Measurements from ENCODE around the gene NT5C2.
"Not testable (repeated sequence)": the region's sequence is repeated elsewhere in the genome, so short reads cannot be mapped to it uniquely, and the experiment has no call there.

The NT5C2 gene

DNA sequence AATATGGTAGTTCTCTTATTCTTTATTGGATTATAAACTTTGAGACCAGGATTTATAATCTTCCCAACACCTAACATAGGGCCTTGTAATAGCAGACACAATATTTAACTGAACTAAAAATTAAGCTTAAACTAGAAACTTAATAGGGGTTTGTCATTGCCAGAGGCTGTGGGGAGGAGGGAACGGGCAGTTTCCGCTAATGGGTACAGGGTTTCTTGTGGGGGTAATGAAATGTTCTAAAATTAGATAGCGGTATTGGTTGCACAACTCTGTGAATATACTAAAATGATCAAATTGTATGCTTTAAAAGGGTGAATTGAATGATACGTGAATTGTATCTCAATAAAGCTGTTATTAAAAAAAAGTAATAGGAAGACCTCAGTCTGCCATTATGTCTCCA, 45.4 kb downstream of the NT5C2 start:
- Histone ChIP-seq H3K36me3 (ENCODE audit: control insufficient read depth, insufficient read depth, low read length) (no peaks in the 10 kb centered on the region), H3K9me3 (ENCODE audit: control insufficient read depth, low read length) (no peaks in the 10 kb centered on the region), H3K27ac (ENCODE audit: insufficient read depth, low read depth, low read length, poor library complexity, severe bottlenecking) (no peak overlapping the region), H3K4me1 (ENCODE audit: control insufficient read depth, insufficient read depth, low read length) (peaks cover 7% of the 10 kb centered on the region), H3K27me3 (ENCODE audit: control insufficient read depth, insufficient read depth, low read length, poor library complexity, severe bottlenecking) (no peaks in the 10 kb centered on the region), H3K4me3 (ENCODE audit: insufficient read depth, low read depth, low read length) (no peak overlapping the region)
- WGBS, 2 experiments = 96 to 97% methylated on average over 4 of the region's 4 CpGs

DNA sequence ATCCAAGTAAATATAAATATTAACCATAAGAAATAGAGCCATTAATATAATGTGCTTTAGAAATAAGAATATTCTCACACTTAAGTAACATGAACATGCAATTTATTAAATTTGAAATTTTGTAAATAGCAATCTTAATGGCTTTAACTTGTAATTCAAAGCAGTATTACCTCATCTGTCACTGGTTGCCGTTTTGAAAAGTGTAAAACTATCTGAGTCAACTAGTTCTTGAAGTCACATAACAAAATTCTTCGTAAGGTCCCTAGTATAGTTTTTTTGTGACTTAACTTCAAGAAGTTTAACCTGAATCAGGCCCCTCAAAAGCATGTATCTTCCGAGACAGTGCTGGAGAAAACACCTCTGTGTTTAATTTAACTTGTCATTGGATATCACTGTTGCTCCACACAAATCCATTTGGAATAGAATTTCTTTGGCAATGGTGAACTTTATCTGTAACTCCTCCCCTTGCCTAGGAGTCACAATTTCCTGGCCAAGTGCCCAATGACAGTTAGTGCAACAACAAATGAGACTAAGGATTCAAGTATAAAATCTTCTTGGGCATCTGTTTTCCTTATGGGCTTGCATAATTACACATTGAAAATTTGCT, 47.1 kb downstream of the NT5C2 start:
- no peaks in the 10 kb centered on the region for H3K27me3 ChIP-seq (ENCODE audit: control insufficient read depth, insufficient read depth, low read length, poor library complexity, severe bottlenecking)
- H3K4me1 ChIP-seq (ENCODE audit: control insufficient read depth, insufficient read depth, low read length) = peaks cover 5% of the 10 kb centered on the region
- H3K27ac ChIP-seq (ENCODE audit: insufficient read depth, low read depth, low read length, poor library complexity, severe bottlenecking) = no peak overlapping the region
- WGBS, 2 experiments = 89 to 100% methylated on average over 3 of the region's 3 CpGs
- no peaks in the 10 kb centered on the region for H3K9me3 ChIP-seq (ENCODE audit: control insufficient read depth, low read length)
- no peak overlapping the region for H3K4me3 ChIP-seq (ENCODE audit: insufficient read depth, low read depth, low read length)
- H3K36me3 ChIP-seq (ENCODE audit: control insufficient read depth, insufficient read depth, low read length) = no peaks in the 10 kb centered on the region

DNA sequence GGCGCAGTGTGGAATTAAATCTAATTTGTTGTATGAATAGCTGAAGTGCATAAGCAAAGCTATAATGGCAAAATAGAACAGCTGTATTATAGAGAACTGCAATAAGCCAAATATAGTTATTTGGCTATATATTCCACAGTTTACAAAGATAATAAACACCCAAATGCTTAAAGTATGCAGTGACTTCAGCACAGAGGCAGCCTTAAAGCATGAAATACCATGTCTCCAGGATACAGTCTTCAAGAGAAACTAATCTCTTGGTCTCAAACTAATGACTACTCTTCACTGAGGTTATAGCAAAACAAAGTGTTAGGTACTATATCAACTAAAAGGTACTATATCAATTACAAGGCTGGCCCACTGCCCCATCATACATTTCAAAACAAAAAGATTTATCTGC, 48.0 kb downstream of the NT5C2 start:
- no peak overlapping the region for H3K27ac ChIP-seq (ENCODE audit: insufficient read depth, low read depth, low read length, poor library complexity, severe bottlenecking)
- no peaks in the 10 kb centered on the region for H3K9me3 ChIP-seq (ENCODE audit: control insufficient read depth, low read length)
- no peak overlapping the region for H3K4me3 ChIP-seq (ENCODE audit: insufficient read depth, low read depth, low read length)
- whole genome bisulfite sequencing, 2 experiments = 100% methylated on average over 1 of the region's 1 CpG; no CpG with 5 or more reads in 1 of the 2 experiments
- H3K4me1 ChIP-seq (ENCODE audit: control insufficient read depth, insufficient read depth, low read length) = peaks cover 5% of the 10 kb centered on the region
- H3K27me3 ChIP-seq (ENCODE audit: control insufficient read depth, insufficient read depth, low read length, poor library complexity, severe bottlenecking) = no peaks in the 10 kb centered on the region
- no peaks in the 10 kb centered on the region for H3K36me3 ChIP-seq (ENCODE audit: control insufficient read depth, insufficient read depth, low read length)

DNA sequence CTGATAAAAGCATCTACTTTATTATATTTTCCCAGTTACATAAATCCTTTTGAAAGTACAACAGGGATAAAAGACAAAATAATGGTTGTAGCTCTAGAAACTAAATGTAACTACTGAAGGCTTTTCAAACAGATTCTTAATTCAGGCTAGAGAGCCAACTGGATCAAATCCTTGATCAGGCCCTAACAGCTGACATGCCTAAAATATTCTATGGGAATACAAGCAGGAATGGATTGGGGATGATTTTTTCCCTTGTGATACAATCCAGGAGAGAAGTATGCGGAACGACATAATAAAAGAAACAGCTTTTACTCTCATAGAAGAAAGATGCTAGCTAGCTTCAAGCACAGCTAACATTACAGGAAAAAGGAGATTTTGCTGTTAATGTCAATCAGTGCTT, 49.0 kb downstream of the NT5C2 start:
- H3K27me3 ChIP-seq (ENCODE audit: control insufficient read depth, insufficient read depth, low read length, poor library complexity, severe bottlenecking) = no peaks in the 10 kb centered on the region
- H3K36me3 ChIP-seq (ENCODE audit: control insufficient read depth, insufficient read depth, low read length) = no peaks in the 10 kb centered on the region
- no peak overlapping the region for H3K4me3 ChIP-seq (ENCODE audit: insufficient read depth, low read depth, low read length)
- no peaks in the 10 kb centered on the region for H3K9me3 ChIP-seq (ENCODE audit: control insufficient read depth, low read length)
- H3K27ac ChIP-seq (ENCODE audit: insufficient read depth, low read depth, low read length, poor library complexity, severe bottlenecking) = no peak overlapping the region
- peaks cover 5% of the 10 kb centered on the region for H3K4me1 ChIP-seq (ENCODE audit: control insufficient read depth, insufficient read depth, low read length)
- WGBS, 2 experiments = 93 to 100% methylated on average over 2 of the region's 2 CpGs

DNA sequence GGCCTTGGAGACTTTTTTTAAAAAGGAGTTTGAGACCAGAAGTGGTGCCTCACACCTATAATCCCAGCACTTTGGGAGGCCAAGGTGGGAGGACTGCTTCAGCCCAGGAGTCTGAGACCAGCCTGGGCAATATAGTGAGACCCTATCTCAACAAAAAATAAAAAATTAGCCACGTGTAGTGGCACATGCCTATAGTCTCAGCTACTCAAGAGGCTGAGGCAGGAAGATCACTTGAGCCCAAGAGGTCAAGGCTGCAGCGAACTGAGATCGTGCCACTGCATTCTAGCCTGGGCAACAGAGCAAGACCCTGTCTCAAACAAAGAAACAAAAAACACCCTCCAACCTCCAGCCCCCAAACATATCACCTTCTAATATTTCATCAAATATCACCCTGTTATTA, 49.4 kb downstream of the NT5C2 start:
- not testable (repeated sequence) for H3K9me3 ChIP-seq (ENCODE audit: control insufficient read depth, low read length); H3K36me3 ChIP-seq (ENCODE audit: control insufficient read depth, insufficient read depth, low read length); H3K4me3 ChIP-seq (ENCODE audit: insufficient read depth, low read depth, low read length); H3K4me1 ChIP-seq (ENCODE audit: control insufficient read depth, insufficient read depth, low read length); H3K27me3 ChIP-seq (ENCODE audit: control insufficient read depth, insufficient read depth, low read length, poor library complexity, severe bottlenecking); H3K27ac ChIP-seq (ENCODE audit: insufficient read depth, low read depth, low read length, poor library complexity, severe bottlenecking)
- whole genome bisulfite sequencing, 2 experiments = 93 to 94% methylated on average over 3 of the region's 3 CpGs

DNA sequence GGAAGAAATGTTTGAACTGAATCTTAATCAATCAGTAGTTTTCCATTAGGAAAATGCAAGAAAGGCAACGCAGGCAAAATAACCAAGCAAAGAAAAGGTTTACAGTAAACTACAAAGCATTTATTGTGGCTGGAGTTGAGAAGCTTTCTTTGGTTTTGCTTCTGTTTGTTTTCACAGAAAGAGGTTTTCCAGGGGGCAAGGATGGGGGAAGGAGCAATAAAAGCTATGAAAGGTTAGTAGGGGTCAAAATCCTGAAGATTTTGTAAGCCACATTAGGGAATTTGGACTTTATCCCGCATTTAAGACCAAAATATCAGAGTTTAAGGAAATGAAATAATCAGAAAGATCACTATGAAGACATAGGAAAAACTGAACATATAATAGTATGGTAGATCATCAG, 51.1 kb downstream of the NT5C2 start:
- H3K36me3 ChIP-seq (ENCODE audit: control insufficient read depth, insufficient read depth, low read length) = no peaks in the 10 kb centered on the region
- 73 to 81% methylated on average over 2 of the region's 2 CpGs for WGBS, 2 experiments
- H3K27ac ChIP-seq (ENCODE audit: insufficient read depth, low read depth, low read length, poor library complexity, severe bottlenecking) = no peak overlapping the region
- peaks cover 5% of the 10 kb centered on the region for H3K4me1 ChIP-seq (ENCODE audit: control insufficient read depth, insufficient read depth, low read length)
- no peaks in the 10 kb centered on the region for H3K9me3 ChIP-seq (ENCODE audit: control insufficient read depth, low read length)
- H3K4me3 ChIP-seq (ENCODE audit: insufficient read depth, low read depth, low read length) = no peak overlapping the region
- H3K27me3 ChIP-seq (ENCODE audit: control insufficient read depth, insufficient read depth, low read length, poor library complexity, severe bottlenecking) = no peaks in the 10 kb centered on the region

DNA sequence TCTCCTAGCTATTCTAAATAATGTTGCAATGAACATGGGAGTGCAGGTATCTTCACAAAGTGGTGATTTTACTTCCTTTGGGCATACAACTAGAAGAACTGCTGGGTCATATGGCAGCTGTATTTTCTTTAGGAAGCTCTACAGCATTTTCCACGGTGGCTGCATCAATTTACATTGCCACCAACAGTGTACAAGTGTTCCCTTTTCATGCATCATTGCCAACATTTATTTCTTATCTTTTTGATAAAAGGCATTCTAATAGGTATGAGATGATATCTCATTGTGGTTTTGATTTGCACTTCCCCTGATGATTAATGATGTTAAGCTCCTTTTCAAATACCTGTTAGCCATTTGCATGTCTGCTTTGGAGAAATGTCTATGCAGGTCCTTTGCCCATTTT, 52.6 kb downstream of the NT5C2 start:
- Histone ChIP-seq H3K4me1 (ENCODE audit: control insufficient read depth, insufficient read depth, low read length) (no peaks in the 10 kb centered on the region), H3K4me3 (ENCODE audit: insufficient read depth, low read depth, low read length) (no peak overlapping the region), H3K27me3 (ENCODE audit: control insufficient read depth, insufficient read depth, low read length, poor library complexity, severe bottlenecking) (no peaks in the 10 kb centered on the region), H3K27ac (ENCODE audit: insufficient read depth, low read depth, low read length, poor library complexity, severe bottlenecking) (no peak overlapping the region), H3K9me3 (ENCODE audit: control insufficient read depth, low read length) (no peaks in the 10 kb centered on the region), H3K36me3 (ENCODE audit: control insufficient read depth, insufficient read depth, low read length) (no peaks in the 10 kb centered on the region)
- WGBS, 2 experiments = 88 to 94% methylated on average over 1 of the region's 1 CpG

DNA sequence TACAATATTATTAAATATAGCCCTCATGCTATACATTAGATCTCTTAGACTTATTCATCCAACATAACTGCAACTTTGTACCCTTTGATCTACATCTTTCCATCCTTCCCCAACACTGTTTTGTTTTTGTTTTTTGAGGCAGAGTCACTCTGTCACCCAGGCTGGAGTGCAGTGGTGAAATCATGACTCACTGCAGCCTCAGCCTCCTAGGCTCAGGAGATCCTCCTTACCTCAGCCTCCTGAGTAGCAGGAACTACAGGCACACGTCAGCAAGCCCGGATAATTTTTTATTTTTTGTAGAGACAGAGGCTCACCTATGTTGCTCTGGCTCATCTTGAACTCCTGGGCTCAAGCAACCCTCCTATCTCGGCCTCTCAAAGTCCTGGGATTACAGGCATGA, 53.3 kb downstream of the NT5C2 start:
- H3K4me1 ChIP-seq (ENCODE audit: control insufficient read depth, insufficient read depth, low read length) = no peaks in the 10 kb centered on the region
- H3K27ac ChIP-seq (ENCODE audit: insufficient read depth, low read depth, low read length, poor library complexity, severe bottlenecking) = no peak overlapping the region
- WGBS, 2 experiments = 94 to 95% methylated on average over 3 of the region's 3 CpGs
- H3K27me3 ChIP-seq (ENCODE audit: control insufficient read depth, insufficient read depth, low read length, poor library complexity, severe bottlenecking) = no peaks in the 10 kb centered on the region
- H3K9me3 ChIP-seq (ENCODE audit: control insufficient read depth, low read length) = no peaks in the 10 kb centered on the region
- no peak overlapping the region for H3K4me3 ChIP-seq (ENCODE audit: insufficient read depth, low read depth, low read length)
- no peaks in the 10 kb centered on the region for H3K36me3 ChIP-seq (ENCODE audit: control insufficient read depth, insufficient read depth, low read length)

DNA sequence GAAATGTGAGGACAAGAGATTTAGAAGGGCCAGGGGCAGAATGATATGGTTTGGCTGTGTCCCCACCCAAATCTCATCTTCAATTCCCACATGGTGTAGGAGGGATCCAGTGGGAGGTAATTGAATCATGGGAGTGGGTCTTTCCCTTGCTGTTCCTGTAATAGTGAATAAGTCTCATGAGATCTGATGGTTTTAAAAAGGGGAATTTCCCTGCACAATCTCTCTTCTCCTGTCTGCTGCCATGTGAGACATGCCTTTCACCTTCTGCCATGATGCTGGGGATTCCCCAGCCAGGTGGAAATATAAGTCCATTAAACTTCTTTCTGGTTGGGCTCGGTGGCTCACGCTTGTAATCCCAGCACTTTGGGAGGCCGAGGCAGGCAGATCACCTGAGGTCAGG, 57.9 kb downstream of the NT5C2 start:
- WGBS, 2 experiments = 81 to 82% methylated on average over 3 of the region's 3 CpGs
- not testable (repeated sequence) for H3K36me3 ChIP-seq (ENCODE audit: control insufficient read depth, insufficient read depth, low read length); H3K27ac ChIP-seq (ENCODE audit: insufficient read depth, low read depth, low read length, poor library complexity, severe bottlenecking); H3K27me3 ChIP-seq (ENCODE audit: control insufficient read depth, insufficient read depth, low read length, poor library complexity, severe bottlenecking); H3K9me3 ChIP-seq (ENCODE audit: control insufficient read depth, low read length); H3K4me3 ChIP-seq (ENCODE audit: insufficient read depth, low read depth, low read length); H3K4me1 ChIP-seq (ENCODE audit: control insufficient read depth, insufficient read depth, low read length)

DNA sequence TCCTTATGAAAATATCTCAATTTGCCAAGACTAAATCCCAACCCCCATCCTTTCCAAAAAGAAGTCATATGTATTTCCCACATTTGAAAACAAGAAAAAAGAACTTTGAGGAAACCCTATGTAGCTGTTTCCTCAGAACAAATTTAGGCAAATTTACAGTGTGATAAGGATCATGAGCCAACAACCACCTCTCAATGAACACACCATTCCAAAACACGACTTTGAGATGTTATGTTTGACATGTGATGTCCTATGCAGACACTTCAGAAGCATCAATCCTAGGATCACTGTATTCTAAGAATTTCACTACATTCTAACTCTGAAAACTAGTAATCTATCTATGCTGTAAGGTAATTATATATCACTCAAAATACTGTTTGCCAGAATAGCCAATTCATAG, 62.2 kb downstream of the NT5C2 start:
- Histone ChIP-seq H3K27ac (ENCODE audit: insufficient read depth, low read depth, low read length, poor library complexity, severe bottlenecking) (no peak overlapping the region), H3K27me3 (ENCODE audit: control insufficient read depth, insufficient read depth, low read length, poor library complexity, severe bottlenecking) (no peaks in the 10 kb centered on the region), H3K9me3 (ENCODE audit: control insufficient read depth, low read length) (no peaks in the 10 kb centered on the region), H3K4me3 (ENCODE audit: insufficient read depth, low read depth, low read length) (no peak overlapping the region), H3K4me1 (ENCODE audit: control insufficient read depth, insufficient read depth, low read length) (no peaks in the 10 kb centered on the region), H3K36me3 (ENCODE audit: control insufficient read depth, insufficient read depth, low read length) (peaks cover 5% of the 10 kb centered on the region)
- 80 to 90% methylated on average over 1 of the region's 1 CpG for WGBS, 2 experiments

DNA sequence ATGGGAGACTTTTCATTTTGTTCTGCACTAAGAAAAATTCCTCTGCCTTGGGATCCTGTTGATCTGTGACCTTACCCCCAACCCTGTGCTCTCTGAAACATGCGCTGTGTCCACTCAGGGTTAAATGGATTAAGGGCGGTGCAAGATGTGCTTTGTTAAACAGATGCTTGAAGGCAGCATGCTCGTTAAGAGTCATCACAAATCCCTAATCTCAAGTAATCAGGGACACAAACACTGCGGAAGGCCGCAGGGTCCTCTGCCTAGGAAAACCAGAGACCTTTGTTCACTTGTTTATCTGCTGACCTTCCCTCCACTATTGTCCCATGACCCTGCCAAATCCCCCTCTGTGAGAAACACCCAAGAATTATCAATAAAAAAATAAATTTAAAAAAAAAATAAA, 62.9 kb downstream of the NT5C2 start:
- H3K36me3 ChIP-seq (ENCODE audit: control insufficient read depth, insufficient read depth, low read length); H3K4me1 ChIP-seq (ENCODE audit: control insufficient read depth, insufficient read depth, low read length); H3K9me3 ChIP-seq (ENCODE audit: control insufficient read depth, low read length); H3K27me3 ChIP-seq (ENCODE audit: control insufficient read depth, insufficient read depth, low read length, poor library complexity, severe bottlenecking); H3K27ac ChIP-seq (ENCODE audit: insufficient read depth, low read depth, low read length, poor library complexity, severe bottlenecking); H3K4me3 ChIP-seq (ENCODE audit: insufficient read depth, low read depth, low read length): not testable (repeated sequence)
- 50 to 62% methylated on average over 2 to 3 of the region's 5 CpGs for whole genome bisulfite sequencing, 2 experiments

All from ectodermal cell (in vitro differentiated cells).